MM.1S (cell line): ENCODE data around the gene DAAM1.

Experiments
- DNase-seq: peaks from one replicate; pipeline ENCODE4 v3.0.0-alpha.2; 2015
- H2AFZ ChIP-seq: fragments of 300-600 bp; sonication (generic); 2 replicates; pipeline ENCODE4 v1.6.0; 2016; ENCODE audit warnings: antibody characterized with exemption, low read length
- H3F3A ChIP-seq: fragments of 300-600 bp; sonication (generic); 2 replicates; pipeline ENCODE4 v1.6.1; 2016; ENCODE audit warnings: mild to moderate bottlenecking, antibody characterized with exemption, low read length, moderate library complexity, mixed read lengths; ENCODE audit not compliant: insufficient read depth
- H3K27ac ChIP-seq: fragments of 300-600 bp; sonication (generic); 2 replicates; pipeline ENCODE4 v1.5.1; 2016; ENCODE audit warnings: mild to moderate bottlenecking, low read length
- H3K27me3 ChIP-seq: fragments of 300-600 bp; sonication (generic); replicated peaks from 2 replicates; pipeline ENCODE4 v1.6.0; 2016; ENCODE audit warnings: low read length; ENCODE audit not compliant: insufficient read depth
- H3K36me3 ChIP-seq: fragments of 300-600 bp; sonication (generic); replicated peaks from 2 replicates; pipeline ENCODE4 v1.6.1; 2016; ENCODE audit warnings: mild to moderate bottlenecking, low read length, mixed read lengths; ENCODE audit not compliant: insufficient read depth
- H3K4me1 ChIP-seq: fragments of 300-600 bp; sonication (generic); 2 replicates; pipeline ENCODE4 v1.6.1; 2016; ENCODE audit warnings: low read length, mixed read lengths
- H3K4me2 ChIP-seq: fragments of 300-600 bp; sonication (generic); 2 replicates; pipeline ENCODE4 v1.6.0; 2016; ENCODE audit warnings: low read depth, low read length
- H3K4me3 ChIP-seq: fragments of 300-600 bp; sonication (generic); 2 replicates; pipeline ENCODE4 v1.5.1; 2016; ENCODE audit warnings: low read length, mixed read lengths
- H3K79me2 ChIP-seq: fragments of 300-600 bp; sonication (generic); 2 replicates; pipeline ENCODE4 v1.6.1; 2016; ENCODE audit warnings: mixed run types, low read length, mixed read lengths
- H3K9ac ChIP-seq: fragments of 300-600 bp; sonication (generic); 2 replicates; pipeline ENCODE4 v1.6.1; 2016; ENCODE audit warnings: low read length, mixed read lengths
- H3K9me2 ChIP-seq: fragments of 300-600 bp; sonication (generic); replicated peaks from 2 replicates; pipeline ENCODE4 v1.6.1; 2016; ENCODE audit warnings: mild to moderate bottlenecking, low read length, mixed read lengths; ENCODE audit not compliant: insufficient read depth
- H3K9me3 ChIP-seq: fragments of 300-600 bp; sonication (generic); replicated peaks from 2 replicates; pipeline ENCODE4 v1.6.1; 2016; ENCODE audit warnings: mild to moderate bottlenecking, low read length, mixed read lengths; ENCODE audit not compliant: insufficient read depth
- H4K20me1 ChIP-seq: fragments of 300-600 bp; sonication (generic); 2 replicates; pipeline ENCODE4 v1.6.1; 2016; ENCODE audit warnings: mild to moderate bottlenecking, low read length, moderate library complexity, mixed read lengths; ENCODE audit not compliant: insufficient read depth
- EZH2 ChIP-seq: fragments of 300-600 bp; sonication (generic); optimal IDR thresholded peaks from 2 replicates; pipeline ENCODE3; 2017; ENCODE audit warnings: low read depth, mild to moderate bottlenecking, antibody characterized with exemption, low read length, mixed read lengths
- EZH2phosphoT487 ChIP-seq: fragments of 300-600 bp; sonication (generic); IDR thresholded peaks from 2 replicates; pipeline ENCODE4 v1.6.1; 2018; ENCODE audit warnings: antibody characterized with exemption, low read length
- TF ChIP-seq, protein P1 (sequence below): fragments of 300-600 bp; sonication (generic); IDR thresholded peaks from 2 replicates; pipeline ENCODE4 v1.5.1; 2016; ENCODE audit warnings: antibody characterized with exemption, low read length, mixed read lengths

DAAM1 gene

DNA sequence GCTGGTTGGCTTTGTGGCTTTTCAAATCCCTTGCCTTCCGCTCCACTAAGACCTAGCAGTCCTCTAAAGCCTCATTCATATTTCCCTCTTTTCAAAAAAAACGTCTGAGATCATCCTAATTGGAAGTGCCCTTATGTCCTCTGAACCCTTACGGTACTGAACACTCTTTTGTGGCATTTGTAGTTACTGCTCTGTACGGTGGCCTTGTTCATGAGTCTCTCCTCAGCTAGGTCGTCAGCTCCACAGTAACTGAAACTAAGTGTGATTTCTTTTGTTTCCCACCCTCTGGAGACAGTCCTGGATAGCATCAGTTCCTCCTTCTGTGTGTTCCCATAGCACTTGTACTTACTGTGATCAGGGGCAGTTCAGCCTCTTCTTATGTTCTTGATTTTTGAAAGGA lies 49.7 kb downstream of the DAAM1 start:
- H2AFZ ChIP-seq: no peak overlapping the region
- no peak overlapping the region for H3K4me3 ChIP-seq
- no peaks in the 10 kb centered on the region for H3K36me3 ChIP-seq
- no peak overlapping the region for H3K27ac ChIP-seq
- H4K20me1 ChIP-seq: no peaks in the 10 kb centered on the region
- H3K79me2 ChIP-seq: no peaks in the 10 kb centered on the region
- no peaks in the 10 kb centered on the region for H3K27me3 ChIP-seq
- DNase-seq: no peak
- no peaks in the 10 kb centered on the region for H3K4me1 ChIP-seq
- H3K9ac ChIP-seq: no peak overlapping the region
- H3F3A ChIP-seq: no peaks in the 10 kb centered on the region
- TF ChIP-seq EZH2: no peak
- TF ChIP-seq, protein P1, sequence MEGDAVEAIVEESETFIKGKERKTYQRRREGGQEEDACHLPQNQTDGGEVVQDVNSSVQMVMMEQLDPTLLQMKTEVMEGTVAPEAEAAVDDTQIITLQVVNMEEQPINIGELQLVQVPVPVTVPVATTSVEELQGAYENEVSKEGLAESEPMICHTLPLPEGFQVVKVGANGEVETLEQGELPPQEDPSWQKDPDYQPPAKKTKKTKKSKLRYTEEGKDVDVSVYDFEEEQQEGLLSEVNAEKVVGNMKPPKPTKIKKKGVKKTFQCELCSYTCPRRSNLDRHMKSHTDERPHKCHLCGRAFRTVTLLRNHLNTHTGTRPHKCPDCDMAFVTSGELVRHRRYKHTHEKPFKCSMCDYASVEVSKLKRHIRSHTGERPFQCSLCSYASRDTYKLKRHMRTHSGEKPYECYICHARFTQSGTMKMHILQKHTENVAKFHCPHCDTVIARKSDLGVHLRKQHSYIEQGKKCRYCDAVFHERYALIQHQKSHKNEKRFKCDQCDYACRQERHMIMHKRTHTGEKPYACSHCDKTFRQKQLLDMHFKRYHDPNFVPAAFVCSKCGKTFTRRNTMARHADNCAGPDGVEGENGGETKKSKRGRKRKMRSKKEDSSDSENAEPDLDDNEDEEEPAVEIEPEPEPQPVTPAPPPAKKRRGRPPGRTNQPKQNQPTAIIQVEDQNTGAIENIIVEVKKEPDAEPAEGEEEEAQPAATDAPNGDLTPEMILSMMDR: no peak
- TF ChIP-seq EZH2phosphoT487: no peak
- no peaks in the 10 kb centered on the region for H3K9me3 ChIP-seq
- H3K4me2 ChIP-seq: no peak overlapping the region
- no peaks in the 10 kb centered on the region for H3K9me2 ChIP-seq

DNA sequence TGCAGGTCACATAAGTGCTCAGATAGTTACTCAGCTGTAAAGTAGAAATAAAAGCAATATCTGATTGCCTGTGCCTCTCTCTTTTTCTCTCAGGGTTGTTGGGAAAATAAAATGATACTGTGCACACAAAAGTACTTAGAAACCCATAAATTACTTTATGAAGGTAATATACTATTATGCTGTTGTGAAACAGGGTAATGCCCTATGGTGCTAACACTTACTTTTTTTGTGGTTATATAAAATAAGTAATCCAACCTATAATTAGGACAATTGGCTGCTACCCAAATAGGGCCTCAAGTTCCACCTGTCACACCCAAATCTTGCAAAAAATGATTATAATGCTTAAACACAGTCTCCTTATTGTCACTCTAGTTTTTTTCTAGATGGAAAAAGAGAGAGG lies 50.6 kb downstream of the DAAM1 start:
- no peak overlapping the region for H2AFZ ChIP-seq
- H3K79me2 ChIP-seq: no peaks in the 10 kb centered on the region
- no peaks in the 10 kb centered on the region for H3K36me3 ChIP-seq
- H3K27me3 ChIP-seq: no peaks in the 10 kb centered on the region
- H3K4me2 ChIP-seq: no peak overlapping the region
- H4K20me1 ChIP-seq: no peaks in the 10 kb centered on the region
- no peak overlapping the region for H3K9ac ChIP-seq
- no peaks in the 10 kb centered on the region for H3F3A ChIP-seq
- DNase-seq: no peak
- H3K4me1 ChIP-seq: no peaks in the 10 kb centered on the region
- H3K27ac ChIP-seq: no peak overlapping the region
- TF ChIP-seq EZH2phosphoT487 (no peak), EZH2 (no peak)
- TF ChIP-seq, protein P1: no peak
- H3K9me3 ChIP-seq: no peaks in the 10 kb centered on the region
- no peaks in the 10 kb centered on the region for H3K9me2 ChIP-seq
- no peak overlapping the region for H3K4me3 ChIP-seq

DNA sequence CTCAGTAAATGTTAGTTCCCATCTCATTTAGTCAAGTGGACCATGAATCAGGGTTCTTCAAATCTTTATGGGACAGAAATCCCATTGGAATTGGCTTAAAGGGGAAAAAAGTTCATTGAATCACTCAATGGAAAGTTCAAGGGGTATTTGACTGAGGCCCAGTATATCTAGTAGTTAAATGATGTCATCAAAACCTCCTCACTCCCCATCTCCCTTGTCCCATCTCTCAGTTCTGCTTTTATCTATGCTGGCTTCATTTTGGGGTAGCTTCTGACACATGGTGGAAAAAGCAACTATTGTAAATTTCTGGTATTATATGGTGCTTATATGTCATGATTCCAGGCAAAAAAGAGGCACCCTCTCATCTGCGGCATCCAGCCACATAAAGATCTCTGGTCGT lies 51.9 kb downstream of the DAAM1 start:
- Histone ChIP-seq H3K9ac (no peak overlapping the region), H3K4me1 (peaks cover under 1% of the 10 kb centered on the region; the same call in 1 of the 2 replicates), H3K9me2 (no peaks in the 10 kb centered on the region), H3K36me3 (no peaks in the 10 kb centered on the region), H3F3A (no peaks in the 10 kb centered on the region; the same call in 1 of the 2 replicates), H3K4me3 (no peak overlapping the region), H3K4me2 (no peak overlapping the region), H3K27me3 (no peaks in the 10 kb centered on the region), H3K27ac (no peak overlapping the region), H3K9me3 (no peaks in the 10 kb centered on the region), H4K20me1 (no peaks in the 10 kb centered on the region), H2AFZ (no peak overlapping the region), H3K79me2 (no peaks in the 10 kb centered on the region)
- no peak for DNase-seq
- TF ChIP-seq, protein P1: no peak
- TF ChIP-seq EZH2phosphoT487 (no peak), EZH2 (no peak)
